Activated CD4-positive, alpha-beta memory T cell treated with anti-CD3 and anti-CD28 coated beads, Interleukin-2, amount 10 ng/mL, durations not matched to agents 7 days and 5 days (primary cell): Measurements from ENCODE around the gene ANKRD13A. TPM values are rescaled to one million over a fixed set of nuclear protein-coding genes. Genes with fewer than 3 reads are reported as not detected.
A peak's percentile ranks its signal among the peaks of the same experiment; 100 is the strongest.

Source experiments
- CTCF ChIA-PET: fragments of 350-600 bp; sonication (Branson Sonifier 250); formaldehyde crosslinking; loops from one replicate; lab custom pipeline; 2021; ENCODE audit warnings: antibody characterized with exemption, inconsistent platforms; lab: Charles Lee
- POLR2A ChIA-PET: fragments of 350-600 bp; sonication (Branson Sonifier 250); formaldehyde crosslinking; loops from one replicate; lab custom pipeline; 2021; ENCODE audit warnings: antibody characterized with exemption; lab: Charles Lee
- DNase-seq: peaks from one replicate; pipeline ENCODE4 v3.0.0-alpha.2; 2020
- H3K27ac Mint-ChIP-seq: one replicate; pipeline ENCODE4 v1.8.0; 2021; ENCODE audit warnings: mild to moderate bottlenecking, mixed read lengths
- H3K27me3 Mint-ChIP-seq: one replicate; pipeline ENCODE4 v1.8.0; 2021; ENCODE audit warnings: mixed read lengths
- H3K36me3 Mint-ChIP-seq: one replicate; pipeline ENCODE4 v1.8.0; 2021; ENCODE audit warnings: low read depth, mixed read lengths
- H3K4me1 Mint-ChIP-seq: one replicate; pipeline ENCODE4 v1.8.0; 2021; ENCODE audit warnings: mixed read lengths
- H3K4me3 Mint-ChIP-seq: one replicate; pipeline ENCODE4 v1.8.0; 2021; ENCODE audit warnings: mild to moderate bottlenecking, mixed read lengths
- H3K9me3 Mint-ChIP-seq: one replicate; pipeline ENCODE4 v1.8.0; 2021; ENCODE audit warnings: mixed read lengths
- total RNA-seq, 2 experiments: library from RNA; stranded (reverse); gene quantifications; one replicate each; pipeline ENCODE4 v1.2.3, GENCODE V29; 2021

Gene ANKRD13A
- total RNA-seq, 2 experiments from 2014 or later, result 84.3 to 85.2 TPM

GRCh38 chr12:110015132-110015531 lies 15.9 kb downstream of the ANKRD13A start:
- ChIA-PET POLR2A (interaction anchor here (2.2 kb wide), 1 partner anchor 11 kb away, joined by 6 read pairs; no protein-coding TSS in a partner anchor), CTCF (no interaction called here)

GRCh38 chr12:110020956-110021355 lies 21.7 kb downstream of the ANKRD13A start:
- CTCF ChIA-PET, result no interaction called here
- no peaks in the 10 kb centered on the region for H3K27me3 Mint-ChIP-seq
- peaks cover 30% of the 10 kb centered on the region for H3K4me1 Mint-ChIP-seq
- no peaks in the 10 kb centered on the region for H3K9me3 Mint-ChIP-seq
- POLR2A ChIA-PET, result interaction anchor here (2.2 kb wide), 1 partner anchor 22 kb away, joined by 7 read pairs; the partner anchor contains the start of gene ANKRD13A
- peaks cover 78% of the 10 kb centered on the region for H3K36me3 Mint-ChIP-seq
- H3K4me3 Mint-ChIP-seq, result no peak overlapping the region
- DNase-seq, result no peak
- no peak overlapping the region for H3K27ac Mint-ChIP-seq

More at GRCh38 chr12:110015132-110015531, 15.9 kb downstream of the ANKRD13A start:
- H3K4me3 Mint-ChIP-seq, result peak overlapping the region; percentile 28
- peak overlapping the region; percentile 72 for H3K27ac Mint-ChIP-seq
- no peaks in the 10 kb centered on the region for H3K27me3 Mint-ChIP-seq
- H3K9me3 Mint-ChIP-seq, result no peaks in the 10 kb centered on the region
- no peak for DNase-seq
- peaks cover 48% of the 10 kb centered on the region for H3K4me1 Mint-ChIP-seq
- H3K36me3 Mint-ChIP-seq, result peaks cover 66% of the 10 kb centered on the region

GRCh38 chr12:110023059-110023980 lies 24.1 kb downstream of the ANKRD13A start:
- Mint-ChIP-seq H3K9me3 (no peaks in the 10 kb centered on the region), H3K27me3 (no peaks in the 10 kb centered on the region), H3K36me3 (peaks cover 78% of the 10 kb centered on the region), H3K4me1 (peaks cover 30% of the 10 kb centered on the region), H3K27ac (no peak overlapping the region), H3K4me3 (no peak overlapping the region)
- ChIA-PET POLR2A (interaction anchor here (0.9 to 1.8 kb wide), 4 partner anchors 18 to 29 kb away, joined by 3 to 7 read pairs (median 5); partner anchors contain the start of gene ANKRD13A), CTCF (interaction anchor here (0.9 to 1.1 kb wide), 2 partner anchors 56 kb away, joined by 3 read pairs; no protein-coding TSS in a partner anchor)
- DNase-seq, result no peak

- peaks cover 30% of the 10 kb centered on the region for H3K4me1 Mint-ChIP-seq
- POLR2A ChIA-PET, result interaction anchor here (0.9 to 1.8 kb wide), 4 partner anchors 18 to 29 kb away, joined by 3 to 7 read pairs (median 4); no protein-coding TSS in a partner anchor
- no peak overlapping the region for H3K27ac Mint-ChIP-seq
- DNase-seq, result no peak
- CTCF ChIA-PET, result interaction anchor here (0.8 to 1.5 kb wide), 4 partner anchors 13 to 76 kb away, joined by 3 to 4 read pairs (median 3); no protein-coding TSS in a partner anchor
- H3K9me3 Mint-ChIP-seq, result no peaks in the 10 kb centered on the region
- no peak overlapping the region for H3K4me3 Mint-ChIP-seq
- no peaks in the 10 kb centered on the region for H3K27me3 Mint-ChIP-seq
- H3K36me3 Mint-ChIP-seq, result peaks cover 76% of the 10 kb centered on the region
Measured at GRCh38 chr12:110024051-110024450, 24.8 kb downstream of the ANKRD13A start.

- H3K4me1 Mint-ChIP-seq, result peaks cover 17% of the 10 kb centered on the region
- H3K27ac Mint-ChIP-seq, result peak overlapping the region; percentile 24
- H3K9me3 Mint-ChIP-seq, result no peaks in the 10 kb centered on the region
- no peak for DNase-seq
- H3K27me3 Mint-ChIP-seq, result no peaks in the 10 kb centered on the region
- no peak overlapping the region for H3K4me3 Mint-ChIP-seq
- H3K36me3 Mint-ChIP-seq, result peaks cover 66% of the 10 kb centered on the region
- ChIA-PET CTCF (interaction anchor here (1.2 to 1.9 kb wide), 2 partner anchors 10 to 12 kb away, joined by 3 to 4 read pairs; no protein-coding TSS in a partner anchor), POLR2A (interaction anchor here (1.0 to 1.7 kb wide), 2 partner anchors 9 to 12 kb away, joined by 3 to 5 read pairs; no protein-coding TSS in a partner anchor)
Measured at GRCh38 chr12:110028323-110028722, 29.1 kb downstream of the ANKRD13A start.

DNA sequence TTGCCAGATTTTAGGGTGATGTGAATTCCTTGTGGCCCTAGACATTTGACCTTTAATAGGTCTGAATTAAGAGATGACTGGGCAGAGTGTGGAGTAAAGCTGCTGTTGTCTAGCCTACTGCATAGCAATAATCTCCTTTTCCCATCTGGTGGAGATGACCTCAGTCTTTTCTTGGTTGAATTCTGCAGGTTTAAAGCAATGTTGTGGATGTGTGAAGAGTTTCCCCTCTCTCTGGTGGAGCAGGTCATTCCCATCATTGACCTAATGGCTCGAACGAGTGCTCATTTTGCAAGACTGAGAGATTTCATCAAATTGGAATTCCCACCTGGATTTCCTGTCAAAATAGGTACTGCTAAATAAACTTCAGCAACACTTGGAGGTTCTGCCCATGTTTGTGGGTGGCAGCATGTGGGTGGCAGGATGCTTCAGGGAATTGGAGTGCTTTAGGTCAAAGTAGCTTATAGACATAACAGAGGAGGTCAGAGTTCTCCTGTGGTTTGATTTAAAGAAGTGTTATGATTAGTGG lies 30.1 kb downstream of the ANKRD13A start:
- ChIA-PET CTCF (interaction anchor here (1.9 kb wide), 1 partner anchor 9 kb away, joined by 4 read pairs; no protein-coding TSS in a partner anchor), POLR2A (interaction anchor here (1.7 kb wide), 1 partner anchor 11 kb away, joined by 5 read pairs; no protein-coding TSS in a partner anchor)
- H3K36me3 Mint-ChIP-seq, result peaks cover 66% of the 10 kb centered on the region
- no peak overlapping the region for H3K27ac Mint-ChIP-seq
- no peak for DNase-seq
- H3K4me3 Mint-ChIP-seq, result no peak overlapping the region
- no peaks in the 10 kb centered on the region for H3K27me3 Mint-ChIP-seq
- peaks cover 9% of the 10 kb centered on the region for H3K4me1 Mint-ChIP-seq
- no peaks in the 10 kb centered on the region for H3K9me3 Mint-ChIP-seq

GRCh38 chr12:110033888-110034287 lies 34.7 kb downstream of the ANKRD13A start:
- Mint-ChIP-seq H3K27ac (no peak overlapping the region), H3K4me3 (no peak overlapping the region), H3K9me3 (no peaks in the 10 kb centered on the region), H3K4me1 (peaks cover 25% of the 10 kb centered on the region), H3K27me3 (no peaks in the 10 kb centered on the region), H3K36me3 (peaks cover 73% of the 10 kb centered on the region)
- no peak for DNase-seq
- CTCF ChIA-PET, result no interaction called here
- POLR2A ChIA-PET, result no interaction called here

- no peak for DNase-seq
- Mint-ChIP-seq H3K27me3 (no peaks in the 10 kb centered on the region), H3K27ac (peak overlapping the region; percentile 32), H3K4me1 (peaks cover 42% of the 10 kb centered on the region), H3K36me3 (peaks cover 77% of the 10 kb centered on the region), H3K4me3 (no peak overlapping the region), H3K9me3 (no peaks in the 10 kb centered on the region)
- POLR2A ChIA-PET, result interaction anchor here (2.4 kb wide), 1 partner anchor 12 kb away, joined by 8 read pairs; the partner anchor contains the start of gene C12orf76
- CTCF ChIA-PET, result interaction anchor here (0.9 kb wide), 1 partner anchor 41 kb away, joined by 4 read pairs; no protein-coding TSS in a partner anchor
Measured at GRCh38 chr12:110035534-110036104, 36.4 kb downstream of the ANKRD13A start.

GRCh38 chr12:110037315-110037714 lies 38.1 kb downstream of the ANKRD13A start:
- ChIA-PET CTCF (interaction anchor here (1.4 kb wide), 1 partner anchor 8 kb away, joined by 4 read pairs; no protein-coding TSS in a partner anchor), POLR2A (interaction anchor here (1.0 to 2.4 kb wide), 2 partner anchors 10 to 42 kb away, joined by 3 to 8 read pairs; partner anchors contain the start of gene C12orf76)
- peaks cover 79% of the 10 kb centered on the region for H3K36me3 Mint-ChIP-seq
- H3K4me3 Mint-ChIP-seq, result no peak overlapping the region
- no peaks in the 10 kb centered on the region for H3K9me3 Mint-ChIP-seq
- DNase-seq, result no peak
- H3K4me1 Mint-ChIP-seq, result peaks cover 56% of the 10 kb centered on the region
- peak overlapping the region; percentile 36 for H3K27ac Mint-ChIP-seq
- no peaks in the 10 kb centered on the region for H3K27me3 Mint-ChIP-seq

DNA sequence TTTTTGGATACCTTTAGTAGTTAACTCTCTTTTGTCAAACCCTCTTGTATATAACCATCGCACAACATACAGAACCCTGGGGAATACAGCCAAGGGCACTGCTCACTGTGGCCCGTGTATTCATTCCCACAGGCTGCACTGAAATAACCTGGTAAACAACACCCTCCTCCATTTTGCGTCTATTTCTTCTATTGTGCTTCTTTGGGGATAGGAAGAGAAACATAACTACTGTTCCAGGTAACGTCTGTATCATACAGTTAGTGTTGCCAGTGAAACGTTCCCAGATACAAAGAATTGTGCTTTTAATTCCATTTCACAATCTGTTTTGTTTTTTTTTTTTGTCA lies 39.5 kb downstream of the ANKRD13A start:
- Mint-ChIP-seq H3K27ac (peak overlapping the region; percentile 94), H3K4me3 (no peak overlapping the region), H3K9me3 (no peaks in the 10 kb centered on the region), H3K27me3 (no peaks in the 10 kb centered on the region), H3K36me3 (peaks cover 78% of the 10 kb centered on the region), H3K4me1 (peaks cover 65% of the 10 kb centered on the region)
- ChIA-PET POLR2A (interaction anchor here (0.7 kb wide), 1 partner anchor 44 kb away, joined by 3 read pairs; no protein-coding TSS in a partner anchor), CTCF (interaction anchor here (1.4 kb wide), 1 partner anchor 10 kb away, joined by 4 read pairs; no protein-coding TSS in a partner anchor)
- no peak for DNase-seq

- POLR2A ChIA-PET, result interaction anchor here (0.8 to 1.8 kb wide), 7 partner anchors 8 to 540 kb away, joined by 3 to 8 read pairs (median 3); partner anchors contain the start of genes ANKRD13A and FAM216A
- H3K27ac Mint-ChIP-seq, result peak overlapping the region; percentile 94
- H3K4me1 Mint-ChIP-seq, result peaks cover 67% of the 10 kb centered on the region
- CTCF ChIA-PET, result interaction anchor here (0.5 to 1.1 kb wide), 3 partner anchors 15 to 392 kb away, joined by 3 to 4 read pairs (median 3); no protein-coding TSS in a partner anchor
- H3K36me3 Mint-ChIP-seq, result peaks cover 73% of the 10 kb centered on the region
- no peaks in the 10 kb centered on the region for H3K27me3 Mint-ChIP-seq
- no peaks in the 10 kb centered on the region for H3K9me3 Mint-ChIP-seq
- peak; percentile 53 for DNase-seq
- H3K4me3 Mint-ChIP-seq, result peak overlapping the region; percentile 11
Measured at GRCh38 chr12:110039085-110039807, 40.0 kb downstream of the ANKRD13A start.
